ENCODE measurements around the gene SMIM20.

Gene SMIM20

DNA sequence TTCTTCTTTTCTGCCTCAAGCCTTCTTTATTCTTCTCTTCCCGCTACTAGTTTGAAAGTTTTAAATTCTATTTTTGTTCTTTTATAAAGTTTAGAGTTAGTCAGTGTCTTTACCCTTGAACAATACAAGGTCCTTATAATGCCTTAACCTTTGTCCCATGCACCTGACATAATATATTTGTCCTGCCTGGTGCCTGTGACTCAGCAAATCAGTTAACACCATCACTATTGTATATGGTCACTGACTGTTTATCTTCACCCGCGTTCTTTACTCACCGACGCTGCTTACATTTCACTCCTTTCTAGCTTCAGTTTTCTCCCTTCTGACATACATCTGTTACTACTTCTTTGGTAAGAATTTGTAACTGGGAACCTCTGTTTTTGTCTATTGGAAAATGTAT, 5.7 kb downstream of the SMIM20 start:
- TF ChIP-seq SIN3A (IDR thresholded peaks at IDR 0.05; ENCODE audit: borderline replicate concordance, insufficient read depth, low read length), result no peak
- TF ChIP-seq POLR2AphosphoS5 (IDR thresholded peaks at IDR 0.05; ENCODE audit: low read depth, low read length), result no peak
- no peak for TF ChIP-seq REST (IDR thresholded peaks at IDR 0.05; ENCODE audit: insufficient read depth in 1 of 2, low read depth in 2 of 2, low read length in 2 of 2)
- no peak for TF ChIP-seq TAF1 (IDR thresholded peaks at IDR 0.05; ENCODE audit: borderline replicate concordance, insufficient read depth, low read length)
- TF ChIP-seq FOXP2 (optimal IDR thresholded peaks at IDR 0.05; ENCODE audit: borderline replicate concordance, extremely low read depth, extremely low read length, insufficient read depth), result no peak

DNA sequence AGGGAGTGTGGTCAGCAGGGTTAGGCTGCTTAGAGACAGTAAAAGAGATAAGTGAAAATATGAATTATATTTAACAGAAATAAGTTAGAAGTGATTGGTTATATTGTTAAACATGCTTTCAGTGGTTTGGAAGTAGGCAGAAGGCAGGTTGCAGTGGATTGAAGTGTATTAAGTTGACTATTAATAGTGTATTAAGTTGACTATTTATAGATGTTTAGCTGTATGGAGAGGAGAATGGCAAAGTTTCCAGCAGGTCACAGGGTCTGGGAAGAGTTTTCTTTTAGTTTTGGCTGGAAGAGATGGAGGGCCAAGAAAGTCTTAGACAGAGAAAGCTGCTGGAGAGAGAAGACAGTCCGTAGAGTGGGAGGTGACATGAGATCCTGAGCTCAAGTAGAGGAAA, 7.9 kb downstream of the SMIM20 start:
- TF ChIP-seq POLR2AphosphoS5 (IDR thresholded peaks at IDR 0.05; ENCODE audit: low read depth, low read length) (no peak), REST (IDR thresholded peaks at IDR 0.05; ENCODE audit: insufficient read depth in 1 of 2, low read depth in 2 of 2, low read length in 2 of 2) (no peak), SIN3A (IDR thresholded peaks at IDR 0.05; ENCODE audit: borderline replicate concordance, insufficient read depth, low read length) (no peak), FOXP2 (optimal IDR thresholded peaks at IDR 0.05; ENCODE audit: borderline replicate concordance, extremely low read depth, extremely low read length, insufficient read depth) (no peak), TAF1 (IDR thresholded peaks at IDR 0.05; ENCODE audit: borderline replicate concordance, insufficient read depth, low read length) (no peak)

DNA sequence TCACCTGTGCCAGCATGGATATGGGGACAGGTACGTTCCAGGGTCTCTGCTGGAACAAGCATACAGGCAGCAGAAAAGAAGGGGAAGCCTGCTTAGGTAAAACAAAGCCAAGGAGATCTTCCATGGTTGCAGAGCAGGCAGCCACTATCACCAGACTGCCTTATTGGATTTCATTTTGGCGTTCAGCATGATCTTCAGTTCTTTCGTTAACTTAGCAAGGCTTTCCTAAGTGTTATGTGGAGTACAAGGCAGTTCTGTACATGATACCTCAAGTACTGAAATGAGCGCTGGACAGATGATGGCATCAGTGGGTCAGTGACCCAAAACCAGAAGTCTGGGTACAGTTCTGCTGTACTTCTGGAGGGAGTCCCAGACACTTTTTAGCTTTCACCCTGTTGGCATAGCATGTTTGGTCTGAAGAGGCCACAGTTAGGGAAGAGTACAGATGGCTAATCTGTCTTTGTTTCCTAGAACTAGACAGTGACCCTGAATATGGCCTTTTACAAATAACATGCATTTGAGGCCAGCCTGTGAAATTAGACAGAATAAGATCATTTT, 8.9 kb downstream of the SMIM20 start:
- TF ChIP-seq SIN3A (IDR thresholded peaks at IDR 0.05; ENCODE audit: borderline replicate concordance, insufficient read depth, low read length), result no peak
- no peak for TF ChIP-seq REST (IDR thresholded peaks at IDR 0.05; ENCODE audit: insufficient read depth in 1 of 2, low read depth in 2 of 2, low read length in 2 of 2)
- TF ChIP-seq TAF1 (IDR thresholded peaks at IDR 0.05; ENCODE audit: borderline replicate concordance, insufficient read depth, low read length), result no peak
- no peak for TF ChIP-seq POLR2AphosphoS5 (IDR thresholded peaks at IDR 0.05; ENCODE audit: low read depth, low read length)
- TF ChIP-seq FOXP2 (optimal IDR thresholded peaks at IDR 0.05; ENCODE audit: borderline replicate concordance, extremely low read depth, extremely low read length, insufficient read depth), result no peak

GRCh38 chr4:25923745-25924144, 9.7 kb downstream of the SMIM20 start:
- TF ChIP-seq POLR2AphosphoS5 (IDR thresholded peaks at IDR 0.05; ENCODE audit: low read depth, low read length) (no peak), SIN3A (IDR thresholded peaks at IDR 0.05; ENCODE audit: borderline replicate concordance, insufficient read depth, low read length) (no peak), FOXP2 (optimal IDR thresholded peaks at IDR 0.05; ENCODE audit: borderline replicate concordance, extremely low read depth, extremely low read length, insufficient read depth) (no peak), REST (IDR thresholded peaks at IDR 0.05; ENCODE audit: insufficient read depth in 1 of 2, low read depth in 2 of 2, low read length in 2 of 2) (no peak), TAF1 (IDR thresholded peaks at IDR 0.05; ENCODE audit: borderline replicate concordance, insufficient read depth, low read length) (no peak)
